HG02678 (cell line): ENCODE results near the gene NEU4.
"Not testable (repeated sequence)": the region's sequence is repeated elsewhere in the genome, so short reads cannot be mapped to it uniquely, and the experiment has no call there.

ENCODE experiments used
- ATAC-seq: cut with Tn5 transposase; IDR thresholded peaks from one replicate; pipeline ENCODE4 v1.9.1; 2021; ENCODE audit warnings: mild to moderate bottlenecking, moderate library complexity; ENCODE audit not compliant: unreplicated experiment

Gene NEU4

GRCh38 chr2:241798631-241799521, 10.1 kb upstream of the NEU4 start:
- no peak for ATAC-seq

GRCh38 chr2:241799522-241800197, 9.3 kb upstream of the NEU4 start:
- ATAC-seq = no peak

GRCh38 chr2:241800198-241800903, 8.6 kb upstream of the NEU4 start:
- not testable (repeated sequence) for ATAC-seq

GRCh38 chr2:241801611-241802420, 7.2 kb upstream of the NEU4 start:
- ATAC-seq = no peak

GRCh38 chr2:241802421-241803318, 6.3 kb upstream of the NEU4 start:
- no peak for ATAC-seq

- ATAC-seq = peak; percentile 53
These were observed 5.3 kb upstream of the NEU4 start for GRCh38 chr2:241803387-241804325.

GRCh38 chr2:241804326-241805229, 4.4 kb upstream of the NEU4 start:
- ATAC-seq = no peak

- ATAC-seq = not testable (repeated sequence)
These were observed 2.8 kb upstream of the NEU4 start for GRCh38 chr2:241806217-241806616.

- ATAC-seq = no peak
These were observed 807 bp upstream of the NEU4 start for GRCh38 chr2:241808051-241808720.

GRCh38 chr2:241809383-241810306, 652 bp downstream of the NEU4 start:
- no peak for ATAC-seq

GRCh38 chr2:241810307-241811200, 1.6 kb downstream of the NEU4 start:
- ATAC-seq = no peak

GRCh38 chr2:241811201-241811951, 2.4 kb downstream of the NEU4 start:
- no peak for ATAC-seq

- ATAC-seq = no peak
These were observed 3.1 kb downstream of the NEU4 start for GRCh38 chr2:241811952-241812729.
